NB4 (cell line): Measurements from ENCODE around the gene PTGIS.
A peak's percentile ranks its signal among the peaks of the same experiment; 100 is the strongest.
"Not testable (repeated sequence)": the region's sequence is repeated elsewhere in the genome, so short reads cannot be mapped to it uniquely, and the experiment has no call there.

Experiments used
- DNase-seq: peaks from one replicate; pipeline ENCODE4 v3.0.0; 2010; ENCODE audit warnings: low read depth
- H3K4me3 ChIP-seq: one replicate; pipeline ENCODE4 v1.5.1; 2011; ENCODE audit warnings: mild to moderate bottlenecking, low read depth, low read length, moderate library complexity
- MAX ChIP-seq: IDR thresholded peaks from 2 replicates; pipeline ENCODE4 v1.6.1; 2011; ENCODE audit warnings: low read depth, low read length
- MYC ChIP-seq: IDR thresholded peaks from 2 replicates; pipeline ENCODE4 v1.6.1; 2011; ENCODE audit warnings: low read depth, low read length
- POLR2A ChIP-seq: IDR thresholded peaks from 2 replicates; pipeline ENCODE4 v1.6.1; 2011; ENCODE audit warnings: mild to moderate bottlenecking; ENCODE audit not compliant: insufficient read length; ENCODE audit errors: extremely low read depth
- TF ChIP-seq, protein P1 (sequence below): IDR thresholded peaks from one replicate; pipeline ENCODE4 v1.5.1; 2012; ENCODE audit warnings: low read depth, low read length

The PTGIS gene

DNA sequence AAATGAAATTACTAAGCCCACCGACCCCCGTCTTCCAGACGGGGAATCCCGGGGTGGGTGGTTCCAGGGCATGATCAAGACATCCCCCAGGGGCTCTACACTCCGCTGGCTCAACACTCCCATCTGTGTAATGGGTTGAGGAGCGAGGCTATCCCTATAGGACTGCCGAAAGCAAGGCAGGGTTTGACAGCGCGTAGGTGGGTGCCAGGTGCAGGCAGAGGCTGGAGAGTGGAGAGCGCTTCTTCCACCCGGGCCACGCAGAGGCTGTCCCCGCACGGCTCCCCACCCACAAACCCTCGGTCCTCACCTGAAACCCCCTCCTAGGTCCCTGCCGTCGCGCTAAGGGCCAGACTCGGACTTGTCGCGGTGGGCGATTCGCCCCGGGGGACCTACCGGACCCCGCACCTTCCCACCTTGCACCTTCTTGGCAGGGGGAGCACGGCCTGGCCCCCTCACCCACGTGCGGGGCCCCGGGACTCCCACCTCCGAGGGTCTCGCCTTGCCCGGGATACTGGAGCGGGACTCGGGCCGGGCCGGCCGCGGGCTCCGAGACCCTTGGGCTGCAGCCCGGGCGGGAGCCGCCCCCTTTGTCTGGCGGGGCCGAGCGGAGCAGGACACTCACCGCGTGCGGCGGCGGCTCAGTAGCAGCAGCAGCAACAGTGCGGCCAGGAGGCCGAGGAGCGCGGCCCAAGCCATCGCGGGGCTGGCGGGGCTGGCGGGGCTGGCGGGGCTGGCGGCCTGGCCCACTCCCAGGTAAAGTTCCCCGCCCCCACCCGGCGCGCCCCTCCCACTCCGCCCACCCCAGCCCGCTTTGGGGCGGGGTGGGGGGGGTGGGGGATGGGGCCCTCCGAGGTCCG lies at the start of gene PTGIS:
Gene PTGIS, minus strand, starts transcription at position 717 of the 857 bp plus-strand sequence. Its CDS starts 21 bp downstream, at position 696.
- no peak within 1 kb of the TSS for H3K4me3 ChIP-seq
- no peak for DNase-seq
- TF ChIP-seq, protein P1, sequence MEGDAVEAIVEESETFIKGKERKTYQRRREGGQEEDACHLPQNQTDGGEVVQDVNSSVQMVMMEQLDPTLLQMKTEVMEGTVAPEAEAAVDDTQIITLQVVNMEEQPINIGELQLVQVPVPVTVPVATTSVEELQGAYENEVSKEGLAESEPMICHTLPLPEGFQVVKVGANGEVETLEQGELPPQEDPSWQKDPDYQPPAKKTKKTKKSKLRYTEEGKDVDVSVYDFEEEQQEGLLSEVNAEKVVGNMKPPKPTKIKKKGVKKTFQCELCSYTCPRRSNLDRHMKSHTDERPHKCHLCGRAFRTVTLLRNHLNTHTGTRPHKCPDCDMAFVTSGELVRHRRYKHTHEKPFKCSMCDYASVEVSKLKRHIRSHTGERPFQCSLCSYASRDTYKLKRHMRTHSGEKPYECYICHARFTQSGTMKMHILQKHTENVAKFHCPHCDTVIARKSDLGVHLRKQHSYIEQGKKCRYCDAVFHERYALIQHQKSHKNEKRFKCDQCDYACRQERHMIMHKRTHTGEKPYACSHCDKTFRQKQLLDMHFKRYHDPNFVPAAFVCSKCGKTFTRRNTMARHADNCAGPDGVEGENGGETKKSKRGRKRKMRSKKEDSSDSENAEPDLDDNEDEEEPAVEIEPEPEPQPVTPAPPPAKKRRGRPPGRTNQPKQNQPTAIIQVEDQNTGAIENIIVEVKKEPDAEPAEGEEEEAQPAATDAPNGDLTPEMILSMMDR: no peak
- no peak for TF ChIP-seq MYC
- no peak for TF ChIP-seq MAX
- TF ChIP-seq POLR2A: no peak

DNA sequence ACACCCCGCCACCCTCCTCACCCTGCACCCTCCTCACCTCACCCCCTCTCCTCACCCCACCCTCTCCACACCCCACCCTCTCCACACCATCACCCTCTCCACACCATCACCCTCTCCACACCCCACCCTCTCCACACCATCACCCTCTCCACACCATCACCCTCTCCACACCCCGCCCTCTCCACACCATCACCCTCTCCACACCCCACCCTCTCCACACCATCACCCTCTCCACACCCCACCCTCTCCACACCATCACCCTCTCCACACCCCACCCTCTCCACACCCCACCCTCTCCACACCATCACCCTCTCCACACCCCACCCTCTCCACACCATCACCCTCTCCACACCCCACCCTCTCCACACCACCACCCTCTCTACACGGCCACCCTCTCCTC lies 49.5 kb upstream of the PTGIS start:
- DNase-seq: peak; percentile 45
- H3K4me3 ChIP-seq: not testable (repeated sequence)

- H3K4me3 ChIP-seq: no peak overlapping the region
- DNase-seq: peak; percentile 29
- TF ChIP-seq POLR2A (no peak), MAX (no peak)
Observed at GRCh38 chr20:49616154-49617007, 48.4 kb upstream of the PTGIS start.

- H3K4me3 ChIP-seq: no peak overlapping the region
- TF ChIP-seq MYC: no peak
- no peak for DNase-seq
Observed at GRCh38 chr20:49615401-49616153, 47.6 kb upstream of the PTGIS start.

GRCh38 chr20:49615051-49615400 lies 47.1 kb upstream of the PTGIS start:
- H3K4me3 ChIP-seq, DNase-seq: not testable (repeated sequence)

DNA sequence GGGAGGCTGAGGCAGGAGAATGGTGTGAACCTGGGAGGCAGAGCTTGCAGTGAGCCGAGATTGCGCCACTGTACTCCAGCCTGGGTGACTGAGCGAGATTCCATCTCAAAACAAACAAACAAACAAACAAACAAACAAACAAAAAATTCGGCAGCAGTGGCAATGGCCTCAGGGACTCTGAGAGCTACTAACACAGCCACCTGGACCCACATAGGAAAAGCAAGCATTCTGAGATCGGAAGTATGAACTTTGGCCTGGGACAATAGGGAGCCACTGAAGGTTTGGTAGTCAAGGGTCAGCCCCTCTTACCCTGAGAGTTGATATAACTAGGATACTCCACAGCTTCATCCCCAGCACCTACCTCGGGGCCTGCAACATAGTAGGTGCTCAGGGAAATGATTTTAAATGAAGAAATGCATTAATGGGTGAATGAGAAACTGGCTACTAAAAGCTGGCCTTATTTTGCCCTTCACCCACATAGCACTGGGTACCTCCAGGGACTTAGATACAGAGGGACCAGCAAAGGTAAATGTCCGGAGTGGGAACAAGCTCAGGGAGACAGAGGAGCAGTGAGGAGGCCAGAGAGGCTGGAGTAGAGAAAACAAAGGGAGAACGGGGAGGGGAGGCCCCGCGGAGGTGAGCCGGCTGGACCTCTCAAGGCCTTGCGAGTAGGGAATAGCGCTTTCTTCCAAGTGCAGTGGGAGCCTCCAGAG lies 46.6 kb upstream of the PTGIS start:
- TF ChIP-seq MYC (no peak), POLR2A (no peak), MAX (no peak)
- TF ChIP-seq, protein P1: no peak
- H3K4me3 ChIP-seq: no peak overlapping the region
- DNase-seq: no peak

DNA sequence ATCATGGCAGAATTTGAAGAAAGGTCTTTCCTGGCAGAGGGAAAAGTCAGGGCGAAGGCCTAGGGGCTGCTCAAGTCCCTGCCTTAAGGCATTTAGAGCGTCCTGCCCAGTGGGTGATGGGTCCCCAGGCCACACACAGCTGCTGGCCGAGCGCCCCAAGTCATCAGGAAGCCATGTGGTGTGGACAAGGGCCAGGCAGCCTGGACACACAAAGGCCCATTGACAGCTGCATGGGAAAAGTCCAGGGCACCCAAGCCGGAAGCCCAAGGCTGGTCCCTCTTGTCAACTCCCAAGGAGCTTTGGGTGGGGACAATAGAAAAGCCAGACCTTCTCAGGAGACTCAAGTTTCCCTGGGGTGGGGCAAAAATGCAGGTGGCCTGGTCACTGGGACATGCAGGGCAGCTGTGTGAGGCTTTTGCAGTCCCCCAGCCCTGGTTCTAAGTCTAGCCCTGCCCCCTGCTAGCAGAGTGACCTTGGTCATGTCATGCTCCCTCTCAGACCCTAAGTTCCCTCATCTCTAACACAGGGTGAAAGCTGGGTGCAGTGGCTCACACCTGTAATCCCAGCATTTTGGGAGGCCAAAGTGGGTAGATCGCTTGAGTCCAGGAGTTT lies 44.3 kb upstream of the PTGIS start:
- no peak for DNase-seq
- no peak for TF ChIP-seq POLR2A
- TF ChIP-seq MYC: no peak
- TF ChIP-seq, protein P1: no peak
- no peak for TF ChIP-seq MAX
- no peak overlapping the region for H3K4me3 ChIP-seq

DNA sequence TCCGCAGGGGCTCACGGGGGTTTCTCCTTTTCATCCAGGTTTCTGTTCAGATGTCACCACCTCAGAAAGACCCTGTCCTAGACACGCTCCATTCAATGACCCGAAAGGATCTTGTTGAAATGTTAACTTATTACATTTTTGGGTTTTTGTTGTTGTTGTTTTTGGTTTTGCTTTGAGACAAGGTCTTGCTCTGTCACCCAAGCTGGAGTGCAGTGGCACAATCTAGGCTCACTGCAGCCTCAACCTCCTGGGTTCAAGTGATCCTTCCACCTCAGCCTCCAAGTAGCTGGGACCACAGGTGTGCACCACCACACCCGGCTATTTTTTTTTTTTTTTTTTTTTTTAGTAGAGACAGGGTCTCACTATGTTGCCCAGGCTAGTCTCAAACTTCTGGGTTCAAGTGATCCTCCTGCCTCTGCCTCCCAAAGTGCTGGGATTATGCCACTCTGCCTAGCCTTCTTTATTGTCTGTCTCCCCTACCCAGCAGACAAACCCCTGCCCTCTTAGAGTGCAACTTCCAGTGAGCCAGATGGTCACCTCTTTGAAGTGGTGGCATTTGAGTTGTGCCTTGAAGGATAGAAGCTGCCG lies 43.7 kb upstream of the PTGIS start:
- not testable (repeated sequence) for DNase-seq, H3K4me3 ChIP-seq
